GM19099 (cell line): ENCODE results near the gene ECI1.

ENCODE experiments used
- POLR2A ChIP-seq: IDR thresholded peaks from 3 replicates; pipeline ENCODE4 v1.6.1; 2011; ENCODE audit warnings: low read depth; ENCODE audit not compliant: insufficient read length; ENCODE audit errors: extremely low read depth

ECI1 gene

GRCh38 chr16:2213817-2214718, 37.3 kb downstream of the ECI1 start:
- no peak for TF ChIP-seq POLR2A

DNA sequence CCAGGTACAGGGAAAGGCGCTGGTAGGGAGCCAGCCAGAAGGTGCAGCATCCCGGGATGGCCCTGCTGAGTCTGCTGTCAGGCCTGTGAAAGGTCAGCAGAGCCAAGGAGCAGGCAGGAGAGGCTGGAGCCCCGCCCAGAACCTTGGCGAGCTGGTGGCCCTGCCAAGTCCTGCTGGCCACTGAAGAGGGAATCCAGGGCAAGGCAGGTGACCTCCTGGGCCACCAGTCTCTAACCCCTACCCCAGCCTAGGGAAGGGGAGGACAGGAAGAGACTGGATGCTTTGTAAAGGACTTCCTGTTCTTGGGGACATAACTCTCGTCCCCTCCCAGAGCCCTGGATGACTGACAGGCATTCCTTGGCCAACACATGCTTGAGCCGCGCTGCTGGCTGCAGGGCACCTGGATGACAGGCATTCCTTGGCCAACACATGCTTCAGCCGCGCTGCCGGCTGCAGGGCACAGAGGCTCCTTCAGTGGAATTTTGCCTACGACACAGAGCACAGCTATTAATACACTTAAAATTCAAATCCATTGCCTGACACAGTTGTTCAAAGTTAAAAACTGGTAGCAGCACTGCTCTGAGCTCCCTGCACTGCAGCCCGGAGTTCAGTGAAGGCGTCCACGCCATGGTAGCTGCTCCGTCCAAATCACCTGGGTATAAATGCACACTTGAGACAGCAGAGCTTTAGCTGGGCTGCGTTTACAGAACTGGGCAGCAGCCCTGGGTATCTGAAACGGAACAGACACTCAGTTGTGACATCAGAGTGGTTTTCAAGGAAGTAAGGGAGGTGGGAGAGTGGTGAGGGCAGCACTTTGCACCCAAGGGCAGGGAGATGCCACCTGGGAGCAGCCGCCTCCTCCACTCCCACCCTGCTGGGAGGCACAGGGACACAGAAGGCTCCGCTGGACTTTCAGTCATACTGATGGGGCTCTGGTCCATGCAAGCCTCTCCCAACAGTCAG, 38.7 kb downstream of the ECI1 start:
- no peak for TF ChIP-seq POLR2A

GRCh38 chr16:2211923-2212347, 39.5 kb downstream of the ECI1 start:
- TF ChIP-seq POLR2A: no peak

GRCh38 chr16:2210386-2211365, 40.7 kb downstream of the ECI1 start, which contains the start of gene BRICD5:
BRICD5 (minus strand) TSS chr16:2210863; CDS start chr16:2210833, 30 bp downstream.
- TF ChIP-seq POLR2A: no peak

- no peak for TF ChIP-seq POLR2A
These were observed 41.4 kb downstream of the ECI1 start for GRCh38 chr16:2210009-2210332.

- no peak for TF ChIP-seq POLR2A
These were observed 42.0 kb downstream of the ECI1 start for GRCh38 chr16:2209258-2210008.

- TF ChIP-seq POLR2A: no peak
These were observed 42.6 kb downstream of the ECI1 start for GRCh38 chr16:2208772-2209171.

DNA sequence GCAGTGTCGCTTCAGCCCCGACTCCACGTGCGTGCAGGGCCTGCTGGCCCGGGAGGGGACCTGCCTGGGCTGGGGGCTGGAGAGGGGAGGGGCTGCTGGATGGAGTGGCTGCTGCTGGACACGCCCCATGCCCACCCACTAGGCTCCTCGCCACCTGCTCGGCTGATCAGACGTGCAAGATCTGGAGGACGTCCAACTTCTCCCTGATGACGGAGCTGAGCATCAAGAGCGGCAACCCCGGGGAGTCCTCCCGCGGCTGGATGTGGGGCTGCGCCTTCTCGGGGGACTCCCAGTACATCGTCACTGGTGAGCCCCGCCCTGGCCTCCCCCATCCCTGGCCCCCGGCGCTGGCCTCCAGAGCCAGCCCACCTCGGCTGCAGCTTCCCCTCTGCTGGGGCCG, 43.1 kb downstream of the ECI1 start:
- no peak for TF ChIP-seq POLR2A

DNA sequence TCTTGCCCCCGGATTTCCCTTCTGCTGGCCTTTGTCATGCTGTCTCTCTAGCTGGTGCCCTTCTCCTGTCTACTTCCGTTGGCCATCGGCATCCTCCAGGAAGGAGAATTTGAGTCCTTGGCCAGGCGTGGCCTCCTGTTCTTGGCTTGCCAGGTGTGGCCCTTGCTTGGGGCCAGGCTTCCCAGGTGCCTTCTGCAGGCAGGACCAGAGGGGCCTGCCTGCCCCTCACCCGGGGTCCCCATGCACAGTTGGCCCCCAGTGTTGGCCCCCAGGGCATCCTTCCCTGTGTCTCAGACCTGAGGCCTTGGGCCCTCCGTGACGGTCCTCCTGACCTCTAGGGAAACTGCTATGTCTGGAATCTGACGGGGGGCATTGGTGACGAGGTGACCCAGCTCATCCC, 43.5 kb downstream of the ECI1 start:
- TF ChIP-seq POLR2A: no peak

GRCh38 chr16:2206780-2207433, 44.5 kb downstream of the ECI1 start:
- no peak for TF ChIP-seq POLR2A

DNA sequence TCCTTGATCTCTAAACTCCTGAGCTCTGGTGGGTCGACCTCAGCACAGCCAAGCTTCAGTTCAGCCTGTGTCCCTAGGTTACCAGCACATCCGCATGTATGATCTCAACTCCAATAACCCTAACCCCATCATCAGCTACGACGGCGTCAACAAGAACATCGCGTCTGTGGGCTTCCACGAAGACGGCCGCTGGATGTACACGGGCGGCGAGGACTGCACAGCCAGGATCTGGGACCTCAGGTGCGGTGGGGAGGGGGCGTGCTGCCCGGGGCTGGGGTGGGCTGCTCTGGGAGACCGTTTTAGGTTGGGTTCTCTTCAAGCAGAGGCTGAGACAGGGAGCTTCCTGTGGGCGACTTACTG, 45.0 kb downstream of the ECI1 start:
- no peak for TF ChIP-seq POLR2A

DNA sequence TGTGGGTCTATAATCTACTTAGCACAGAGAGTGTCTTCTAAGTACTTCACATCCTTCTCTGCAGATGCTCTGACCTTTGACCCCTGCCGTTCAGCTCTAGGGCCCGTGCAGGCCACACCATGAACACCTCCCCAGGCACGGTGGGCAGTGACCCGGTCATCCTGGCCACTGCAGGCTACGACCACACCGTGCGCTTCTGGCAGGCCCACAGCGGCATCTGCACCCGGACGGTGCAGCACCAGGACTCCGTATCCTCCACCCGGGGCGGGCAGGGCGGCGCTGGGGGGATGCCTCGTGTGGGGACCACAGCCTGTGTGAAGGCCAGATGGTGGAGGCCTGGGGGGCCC, 45.4 kb downstream of the ECI1 start:
- no peak for TF ChIP-seq POLR2A
